ENCODE data around the gene BEGAIN. TPM values are rescaled to one million over a fixed set of nuclear protein-coding genes. Genes with fewer than 3 reads are reported as not detected.
A peak's percentile ranks its signal among the peaks of the same experiment; 100 is the strongest.

Gene BEGAIN
- total RNA-seq, 2 donors from 2014 or later = 0.91 to 1.3 TPM

GRCh38 chr14:100524933-100525243, 62.3 kb downstream of the BEGAIN start:
- no peaks in the 10 kb centered on the region for H3K4me1 Mint-ChIP-seq
- no peak overlapping the region for H3K4me3 Mint-ChIP-seq
- no peak overlapping the region for H3K4me3 ChIP-seq (ENCODE audit: low read length)
- 83 to 88% methylated on average over 7 to 8 of the region's 8 CpGs for WGBS, 2 experiments (ENCODE audit: insufficient coverage in 1 of 2, insufficient read length in 1 of 2)
- no peaks in the 10 kb centered on the region for H3K9me3 Mint-ChIP-seq
- no peak overlapping the region for H3K27ac Mint-ChIP-seq
- TF ChIP-seq CTCF (conservative IDR thresholded peaks at IDR 0.05) = peak; percentile 84
- peak; percentile 82 for DNase-seq
- no peaks in the 10 kb centered on the region for H3K4me1 ChIP-seq (ENCODE audit: control insufficient read depth, insufficient read depth, low read length)
- H3K27ac ChIP-seq (ENCODE audit: low read depth, low read length) = no peak overlapping the region
- no peaks in the 10 kb centered on the region for H3K27me3 Mint-ChIP-seq (ENCODE audit: insufficient read depth)
- no peaks in the 10 kb centered on the region for H3K27me3 ChIP-seq (ENCODE audit: control insufficient read depth, insufficient read depth, low read length, poor library complexity, severe bottlenecking)
- H3K36me3 Mint-ChIP-seq (ENCODE audit: low read depth) = no peaks in the 10 kb centered on the region
- H3K9ac ChIP-seq (ENCODE audit: extremely low read depth, low read length, poor library complexity, severe bottlenecking) = no peak overlapping the region
- H3K36me3 ChIP-seq (ENCODE audit: control insufficient read depth, insufficient read depth, low read length) = peaks cover 11% of the 10 kb centered on the region
- no peaks in the 10 kb centered on the region for H3K9me3 ChIP-seq (ENCODE audit: control insufficient read depth, low read length)

GRCh38 chr14:100524233-100524932, 62.8 kb downstream of the BEGAIN start:
- WGBS, 2 experiments (ENCODE audit: insufficient coverage in 1 of 2, insufficient read length in 1 of 2) = 86 to 87% methylated on average over 7 to 12 of the region's 12 CpGs
- no peaks in the 10 kb centered on the region for H3K36me3 Mint-ChIP-seq (ENCODE audit: low read depth)

GRCh38 chr14:100523843-100524169, 63.4 kb downstream of the BEGAIN start:
- Mint-ChIP-seq H3K27me3 (ENCODE audit: insufficient read depth) (no peaks in the 10 kb centered on the region), H3K36me3 (ENCODE audit: low read depth) (no peaks in the 10 kb centered on the region), H3K9me3 (no peaks in the 10 kb centered on the region), H3K4me3 (no peak overlapping the region), H3K27ac (no peak overlapping the region), H3K4me1 (no peaks in the 10 kb centered on the region)
- no peak overlapping the region for H3K9ac ChIP-seq (ENCODE audit: extremely low read depth, low read length, poor library complexity, severe bottlenecking)
- 94% methylated on average over 7 to 8 of the region's 8 CpGs for WGBS, 2 experiments (ENCODE audit: insufficient coverage in 1 of 2, insufficient read length in 1 of 2)
- H3K9me3 ChIP-seq (ENCODE audit: control insufficient read depth, low read length) = no peaks in the 10 kb centered on the region
- peaks cover 11% of the 10 kb centered on the region for H3K36me3 ChIP-seq (ENCODE audit: control insufficient read depth, insufficient read depth, low read length)
- H3K4me3 ChIP-seq (ENCODE audit: low read length) = no peak overlapping the region
- no peak for DNase-seq
- no peak overlapping the region for H3K27ac ChIP-seq (ENCODE audit: low read depth, low read length)
- no peak for TF ChIP-seq CTCF (conservative IDR thresholded peaks at IDR 0.05)
- no peaks in the 10 kb centered on the region for H3K27me3 ChIP-seq (ENCODE audit: control insufficient read depth, insufficient read depth, low read length, poor library complexity, severe bottlenecking)
- H3K4me1 ChIP-seq (ENCODE audit: control insufficient read depth, insufficient read depth, low read length) = no peaks in the 10 kb centered on the region

More at GRCh38 chr14:100524233-100524932, 62.8 kb downstream of the BEGAIN start:
- no peak for DNase-seq
- H3K4me1 ChIP-seq (ENCODE audit: control insufficient read depth, insufficient read depth, low read length) = no peaks in the 10 kb centered on the region
- no peak for TF ChIP-seq CTCF (conservative IDR thresholded peaks at IDR 0.05)
- H3K4me1 Mint-ChIP-seq = no peaks in the 10 kb centered on the region
- H3K9me3 Mint-ChIP-seq = no peaks in the 10 kb centered on the region
- no peaks in the 10 kb centered on the region for H3K27me3 ChIP-seq (ENCODE audit: control insufficient read depth, insufficient read depth, low read length, poor library complexity, severe bottlenecking)
- H3K27me3 Mint-ChIP-seq (ENCODE audit: insufficient read depth) = no peaks in the 10 kb centered on the region
- H3K27ac Mint-ChIP-seq = no peak overlapping the region
- no peak overlapping the region for H3K4me3 ChIP-seq (ENCODE audit: low read length)
- no peaks in the 10 kb centered on the region for H3K9me3 ChIP-seq (ENCODE audit: control insufficient read depth, low read length)
- peaks cover 11% of the 10 kb centered on the region for H3K36me3 ChIP-seq (ENCODE audit: control insufficient read depth, insufficient read depth, low read length)
- H3K4me3 Mint-ChIP-seq = no peak overlapping the region
- H3K27ac ChIP-seq (ENCODE audit: low read depth, low read length) = no peak overlapping the region
- H3K9ac ChIP-seq (ENCODE audit: extremely low read depth, low read length, poor library complexity, severe bottlenecking) = no peak overlapping the region
